ENCODE results near the gene FZD8. TPM values are rescaled to one million over a fixed set of nuclear protein-coding genes. Genes with fewer than 3 reads are reported as not detected.
"Not testable (repeated sequence)": the region's sequence is repeated elsewhere in the genome, so short reads cannot be mapped to it uniquely, and the experiment has no call there.

FZD8 gene, protein sequence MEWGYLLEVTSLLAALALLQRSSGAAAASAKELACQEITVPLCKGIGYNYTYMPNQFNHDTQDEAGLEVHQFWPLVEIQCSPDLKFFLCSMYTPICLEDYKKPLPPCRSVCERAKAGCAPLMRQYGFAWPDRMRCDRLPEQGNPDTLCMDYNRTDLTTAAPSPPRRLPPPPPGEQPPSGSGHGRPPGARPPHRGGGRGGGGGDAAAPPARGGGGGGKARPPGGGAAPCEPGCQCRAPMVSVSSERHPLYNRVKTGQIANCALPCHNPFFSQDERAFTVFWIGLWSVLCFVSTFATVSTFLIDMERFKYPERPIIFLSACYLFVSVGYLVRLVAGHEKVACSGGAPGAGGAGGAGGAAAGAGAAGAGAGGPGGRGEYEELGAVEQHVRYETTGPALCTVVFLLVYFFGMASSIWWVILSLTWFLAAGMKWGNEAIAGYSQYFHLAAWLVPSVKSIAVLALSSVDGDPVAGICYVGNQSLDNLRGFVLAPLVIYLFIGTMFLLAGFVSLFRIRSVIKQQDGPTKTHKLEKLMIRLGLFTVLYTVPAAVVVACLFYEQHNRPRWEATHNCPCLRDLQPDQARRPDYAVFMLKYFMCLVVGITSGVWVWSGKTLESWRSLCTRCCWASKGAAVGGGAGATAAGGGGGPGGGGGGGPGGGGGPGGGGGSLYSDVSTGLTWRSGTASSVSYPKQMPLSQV
- polyA plus RNA-seq = not detected

DNA sequence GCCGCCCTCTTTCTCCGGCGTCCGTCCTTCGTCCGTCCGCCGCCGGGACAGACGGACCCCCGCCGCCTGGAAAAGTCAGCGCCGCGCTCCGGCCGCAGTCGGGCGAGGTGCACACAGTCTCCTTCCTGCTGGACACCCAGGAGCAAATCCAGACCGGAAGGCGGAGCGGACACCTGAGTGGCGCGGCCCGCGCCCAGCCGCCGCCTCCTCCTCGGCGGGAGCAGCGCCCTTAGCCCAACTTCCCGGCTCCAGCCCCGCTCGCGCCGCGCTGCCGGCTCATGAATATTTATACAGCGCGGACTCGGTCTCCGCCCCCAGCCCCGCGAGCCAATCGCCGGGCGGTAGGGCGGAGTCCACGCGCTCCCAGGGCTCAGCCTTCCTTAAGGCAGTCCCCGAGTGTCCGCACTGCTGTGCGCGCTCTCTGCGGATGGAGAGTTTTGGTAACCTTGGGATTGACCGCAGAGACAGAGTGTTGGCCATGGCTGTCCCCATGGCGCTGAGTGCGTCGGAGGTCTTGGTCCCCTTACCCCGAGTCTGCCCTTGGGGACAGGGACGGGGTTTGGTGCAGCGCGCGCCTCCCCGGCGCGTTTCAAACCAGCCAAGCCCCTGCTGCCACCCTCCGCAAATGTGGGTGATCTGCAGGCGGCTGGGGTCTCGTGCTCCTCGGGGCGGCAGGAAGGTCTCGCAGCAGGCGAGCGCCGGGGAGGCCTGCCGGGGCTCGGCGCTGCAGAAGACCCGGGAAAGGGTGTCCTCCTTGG, at the start of gene FZD8:
Gene FZD8, minus strand, starts transcription at position 262 of the 758 bp plus-strand sequence. CDS start 867 bp downstream, outside the sequence.
- peak; percentile 71 to 73 (median 72) for DNase-seq
- Mint-ChIP-seq H3K4me3 (peak within 1 kb of the TSS; percentile 80 to 92 (median 87)), H3K27me3 (ENCODE audit: low read depth in 3 of 3) (peaks cover 5 to 24% (median 11%) of the 10 kb centered on the region in 3 donors), H3K4me1 (peaks cover 27 to 36% of the 10 kb centered on the region in 2 donors), H3K27ac (peak within 1 kb of the TSS in 4 of 6 donors; percentile 36 to 84 (median 72)), H3K9me3 (peaks cover 0 to 2% (median 0%) of the 10 kb centered on the region in 6 donors), H3K36me3 (no peaks in the 10 kb centered on the region)

DNA sequence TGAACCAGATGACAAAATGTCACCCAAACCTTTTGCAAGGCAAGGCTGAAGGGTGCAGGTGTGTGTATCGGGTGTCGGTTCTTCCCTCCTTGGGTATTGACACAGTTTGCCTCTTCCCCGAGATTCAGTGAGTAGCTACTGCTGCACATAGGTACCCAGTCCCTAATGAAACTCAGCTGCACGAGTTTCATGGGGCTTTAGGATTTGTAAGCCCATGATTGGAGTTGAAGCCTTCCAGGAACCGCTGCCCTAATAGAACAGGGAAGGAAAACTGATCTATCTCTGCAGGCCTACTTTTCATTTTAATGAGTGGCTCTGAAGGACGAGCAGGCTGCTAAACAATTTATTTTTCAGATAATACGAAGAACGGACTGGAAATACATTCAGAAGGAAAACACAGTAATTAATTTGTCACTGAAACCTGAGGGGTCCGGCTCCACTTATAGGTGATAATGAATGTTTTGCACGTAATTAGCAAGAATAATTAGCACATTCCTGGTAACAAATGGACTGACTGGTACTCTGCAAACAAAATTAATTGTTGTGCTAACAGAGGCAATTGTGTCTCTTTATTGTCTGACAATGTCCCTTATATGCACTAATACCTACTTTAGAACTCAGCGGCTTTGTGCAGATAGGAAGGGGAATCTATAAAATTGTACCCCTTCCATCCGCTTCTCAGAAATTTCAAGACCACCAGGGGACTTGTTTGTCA, 49.6 kb upstream of the FZD8 start:
- no peaks in the 10 kb centered on the region for H3K4me1 Mint-ChIP-seq
- H3K27ac Mint-ChIP-seq = no peak overlapping the region
- H3K36me3 Mint-ChIP-seq = no peaks in the 10 kb centered on the region
- H3K4me3 Mint-ChIP-seq = no peak overlapping the region
- no peak for DNase-seq
- peaks cover 0 to 2% (median 0%) of the 10 kb centered on the region in 6 donors for H3K9me3 Mint-ChIP-seq
- H3K27me3 Mint-ChIP-seq (ENCODE audit: low read depth in 3 of 3) = peaks cover 0 to 2% (median 2%) of the 10 kb centered on the region in 3 donors

DNA sequence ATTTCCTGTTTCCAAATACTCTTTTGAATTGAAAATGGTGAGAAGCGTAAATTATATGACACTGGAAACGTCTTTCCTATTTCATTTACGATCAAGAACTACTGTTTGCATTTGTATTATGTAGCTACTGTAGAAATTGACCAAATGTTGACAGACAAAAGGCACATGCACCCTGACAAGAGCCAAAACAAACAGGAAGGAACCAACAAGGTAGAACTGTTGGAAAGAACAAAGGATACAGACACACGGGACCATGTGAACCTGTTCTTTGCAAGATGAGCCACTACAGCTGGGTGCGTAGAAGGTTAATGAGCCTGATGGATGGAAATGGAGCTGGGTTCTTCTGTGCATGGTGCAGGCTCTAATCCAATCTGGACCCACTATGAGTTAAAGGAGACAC, 48.4 kb upstream of the FZD8 start:
- Mint-ChIP-seq H3K9me3 (peaks cover 0 to 2% (median 0%) of the 10 kb centered on the region in 6 donors), H3K27me3 (ENCODE audit: low read depth in 3 of 3) (peaks cover 0 to 2% (median 0%) of the 10 kb centered on the region in 3 donors), H3K27ac (no peak overlapping the region), H3K4me3 (no peak overlapping the region), H3K4me1 (no peaks in the 10 kb centered on the region), H3K36me3 (no peaks in the 10 kb centered on the region)
- no peak for DNase-seq

DNA sequence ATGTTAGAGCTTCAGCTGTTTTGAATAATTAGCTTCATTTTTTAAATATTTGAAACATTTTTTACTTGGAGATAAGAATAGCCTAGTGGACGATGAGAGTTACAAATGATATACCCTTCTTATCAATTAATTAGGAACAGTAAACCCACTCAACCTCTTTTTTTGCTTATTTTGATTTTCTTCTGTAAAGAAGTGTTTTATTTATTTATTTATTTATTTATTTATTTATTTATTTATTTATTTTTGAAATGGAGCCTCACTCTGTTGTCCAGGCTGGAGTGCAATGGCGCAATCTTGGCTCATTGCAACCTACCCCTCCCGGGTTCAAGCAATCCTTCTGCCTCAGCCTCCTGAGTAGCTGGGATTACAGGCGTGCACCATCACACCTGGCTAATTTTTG, 43.8 kb upstream of the FZD8 start:
- H3K36me3 Mint-ChIP-seq; H3K4me3 Mint-ChIP-seq; H3K27ac Mint-ChIP-seq; H3K27me3 Mint-ChIP-seq (ENCODE audit: low read depth in 3 of 3); H3K9me3 Mint-ChIP-seq; H3K4me1 Mint-ChIP-seq; DNase-seq: not testable (repeated sequence)

DNA sequence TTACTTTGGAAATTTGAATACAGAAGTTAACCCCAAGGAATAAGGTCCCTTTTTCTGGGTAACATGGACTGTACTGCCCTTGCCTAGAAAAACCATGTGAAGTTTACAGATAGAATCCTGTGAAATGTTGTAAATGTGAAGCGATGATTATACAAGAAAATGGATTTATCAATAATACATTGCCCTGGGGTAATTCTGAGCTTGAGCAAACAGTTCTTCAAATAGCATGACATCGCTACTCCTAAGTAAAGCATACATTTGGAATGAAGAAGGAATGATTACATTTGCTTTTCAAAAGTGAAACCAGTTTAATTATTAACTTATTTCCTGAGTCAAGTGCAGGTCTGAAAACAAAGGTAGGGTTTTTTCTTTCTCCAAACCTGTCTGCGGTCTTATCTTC, 43.3 kb upstream of the FZD8 start:
- peaks cover 0 to 8% (median 1%) of the 10 kb centered on the region in 6 donors for H3K9me3 Mint-ChIP-seq
- no peak overlapping the region for H3K27ac Mint-ChIP-seq
- no peak overlapping the region for H3K4me3 Mint-ChIP-seq
- H3K36me3 Mint-ChIP-seq = no peaks in the 10 kb centered on the region
- no peaks in the 10 kb centered on the region for H3K4me1 Mint-ChIP-seq
- H3K27me3 Mint-ChIP-seq (ENCODE audit: low read depth in 3 of 3) = peaks cover 0 to 2% (median 2%) of the 10 kb centered on the region in 3 donors
- DNase-seq = no peak

DNA sequence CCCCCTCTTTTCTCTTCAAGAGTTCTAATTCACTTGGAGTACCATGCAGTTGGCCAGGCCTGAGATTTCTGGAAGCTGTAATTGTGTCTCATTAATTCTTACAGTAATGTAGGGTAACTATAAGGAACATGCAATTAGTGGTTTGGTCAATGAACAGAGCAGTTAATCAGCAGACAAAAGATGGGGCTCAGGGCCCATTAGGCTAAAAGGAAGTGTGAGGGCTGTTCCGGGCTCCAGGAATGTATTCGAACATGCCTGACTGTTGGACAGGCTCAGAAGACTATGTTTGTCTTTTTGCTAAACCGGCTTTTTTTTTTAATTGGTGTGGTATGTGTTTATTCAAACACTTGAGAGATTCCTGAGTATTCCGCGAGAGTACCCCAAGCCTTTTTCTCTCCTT, 42.5 kb upstream of the FZD8 start:
- no peak for DNase-seq
- peaks cover 0 to 8% (median 1%) of the 10 kb centered on the region in 6 donors for H3K9me3 Mint-ChIP-seq
- H3K27ac Mint-ChIP-seq = no peak overlapping the region
- H3K27me3 Mint-ChIP-seq (ENCODE audit: low read depth in 3 of 3) = peaks cover 0 to 2% (median 2%) of the 10 kb centered on the region in 3 donors
- no peaks in the 10 kb centered on the region for H3K36me3 Mint-ChIP-seq
- no peak overlapping the region for H3K4me3 Mint-ChIP-seq
- no peaks in the 10 kb centered on the region for H3K4me1 Mint-ChIP-seq

DNA sequence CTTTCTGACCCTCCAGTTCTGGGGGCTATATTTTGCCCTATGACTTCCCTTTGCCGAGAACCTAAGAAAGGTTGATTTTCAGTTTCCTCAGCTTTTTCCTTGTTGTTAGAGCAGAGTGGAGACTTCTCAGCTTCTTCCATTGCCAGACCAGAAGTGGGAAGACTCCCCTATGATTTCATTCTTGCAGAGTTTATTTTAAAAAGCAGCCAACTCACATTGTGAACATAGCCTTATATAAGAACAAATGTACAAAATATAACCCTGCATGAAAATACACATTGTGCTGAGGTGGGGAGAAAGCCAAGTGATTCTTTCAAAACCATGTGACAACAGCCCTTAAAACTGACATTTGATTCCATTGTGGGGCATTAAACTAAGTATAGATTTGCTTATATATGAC, 33.8 kb upstream of the FZD8 start:
- Mint-ChIP-seq H3K4me1 (no peaks in the 10 kb centered on the region), H3K4me3 (no peak overlapping the region), H3K9me3 (peaks cover 0 to 3% (median 0%) of the 10 kb centered on the region in 6 donors), H3K36me3 (no peaks in the 10 kb centered on the region), H3K27ac (no peak overlapping the region), H3K27me3 (ENCODE audit: low read depth in 3 of 3) (peaks cover 2 to 5% (median 5%) of the 10 kb centered on the region in 3 donors)
- no peak for DNase-seq

DNA sequence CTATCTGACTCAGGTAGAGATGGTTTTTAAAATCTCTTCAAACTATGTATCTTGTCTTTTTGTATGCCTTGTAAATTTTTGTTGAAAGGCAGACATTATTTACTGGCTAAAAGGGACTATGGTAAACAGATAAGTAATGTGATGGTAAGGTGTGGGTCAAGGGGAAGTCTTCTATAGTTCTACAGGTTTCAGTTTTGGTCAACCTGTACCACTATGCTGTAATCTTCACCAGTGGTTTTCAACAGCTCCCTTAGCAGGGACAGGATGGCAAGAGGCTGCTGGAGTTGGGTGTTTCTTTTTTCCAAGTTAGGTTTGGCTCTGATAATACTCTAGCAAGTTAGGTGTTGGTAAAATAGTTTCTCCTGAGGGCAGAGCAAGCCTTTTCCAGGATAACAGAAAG, 32.7 kb upstream of the FZD8 start:
- no peak overlapping the region for H3K4me3 Mint-ChIP-seq
- peaks cover 2 to 5% (median 5%) of the 10 kb centered on the region in 3 donors for H3K27me3 Mint-ChIP-seq (ENCODE audit: low read depth in 3 of 3)
- H3K9me3 Mint-ChIP-seq = peaks cover 0 to 3% (median 0%) of the 10 kb centered on the region in 6 donors
- H3K36me3 Mint-ChIP-seq = no peaks in the 10 kb centered on the region
- H3K27ac Mint-ChIP-seq = no peak overlapping the region
- no peaks in the 10 kb centered on the region for H3K4me1 Mint-ChIP-seq
- DNase-seq = no peak

DNA sequence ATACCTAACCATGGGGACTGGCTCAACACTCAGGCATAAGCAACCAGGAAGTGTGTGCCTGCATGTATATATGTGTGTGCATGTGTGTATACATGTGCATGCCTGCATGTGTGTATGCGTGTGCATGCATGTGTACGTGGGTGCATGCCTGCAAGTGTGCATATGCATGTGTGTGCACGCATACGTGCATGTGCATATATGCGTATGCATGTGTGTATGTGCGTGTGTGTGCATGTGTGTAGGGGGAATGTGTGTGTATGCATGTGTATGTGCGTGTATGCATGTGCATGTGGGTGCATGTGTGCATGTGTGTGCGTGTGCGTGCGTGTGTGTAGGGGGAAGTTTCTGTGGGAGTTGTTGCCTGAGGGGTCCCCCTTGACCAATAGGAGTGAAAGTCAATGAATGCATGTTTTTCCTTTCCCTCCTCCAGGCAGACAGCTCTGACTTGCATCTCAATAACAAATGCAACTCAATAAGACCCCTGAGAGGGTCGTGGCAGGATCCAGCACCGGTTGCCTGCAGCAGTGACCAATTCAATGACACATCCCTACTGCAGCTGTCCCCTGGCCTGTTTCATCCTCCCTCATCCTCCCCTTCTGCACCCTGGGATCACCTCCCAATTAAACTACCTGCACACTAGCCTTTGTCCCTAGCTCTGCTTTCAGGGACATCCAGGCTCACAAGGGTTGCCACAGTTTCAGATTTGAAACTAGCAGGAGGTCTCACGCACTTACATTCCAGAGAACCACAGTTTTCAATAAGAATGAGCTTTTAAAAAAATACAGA, 27.0 kb upstream of the FZD8 start:
- no peak for DNase-seq
- Mint-ChIP-seq H3K27me3 (ENCODE audit: low read depth in 3 of 3) (peaks cover 0 to 6% (median 0%) of the 10 kb centered on the region in 3 donors), H3K27ac (no peak overlapping the region), H3K9me3 (peaks cover 0 to 14% (median 6%) of the 10 kb centered on the region in 6 donors), H3K4me3 (no peak overlapping the region), H3K36me3 (peaks cover 0 to 6% (median 0%) of the 10 kb centered on the region in 3 donors), H3K4me1 (no peaks in the 10 kb centered on the region)

DNA sequence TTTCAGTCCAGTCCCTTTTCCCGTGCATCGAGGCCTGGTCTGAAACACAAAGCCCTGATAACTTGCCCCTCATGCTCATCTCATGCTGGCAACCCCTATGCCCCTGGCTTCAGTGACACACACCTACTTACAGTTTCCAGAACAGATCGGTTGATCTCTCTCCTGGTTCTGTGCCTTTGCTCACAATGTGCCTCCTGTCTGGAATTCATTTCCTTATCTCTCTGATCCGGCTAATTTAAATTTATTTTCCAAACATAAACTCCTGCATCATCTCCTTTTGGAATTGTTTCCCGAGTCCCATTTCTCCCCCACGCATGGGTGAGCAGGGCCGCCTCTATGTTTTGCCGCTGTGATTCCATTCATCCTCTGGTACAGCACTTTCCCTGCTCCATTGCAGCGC, 25.9 kb upstream of the FZD8 start:
- DNase-seq = no peak
- Mint-ChIP-seq H3K36me3 (peaks cover 0 to 6% (median 0%) of the 10 kb centered on the region in 3 donors), H3K27ac (peak overlapping the region in 2 of 6 donors; percentile 16 to 64), H3K27me3 (ENCODE audit: low read depth in 3 of 3) (peaks cover 0 to 6% (median 3%) of the 10 kb centered on the region in 3 donors), H3K4me1 (no peaks in the 10 kb centered on the region), H3K9me3 (peaks cover 0 to 14% (median 6%) of the 10 kb centered on the region in 6 donors), H3K4me3 (no peak overlapping the region)

DNA sequence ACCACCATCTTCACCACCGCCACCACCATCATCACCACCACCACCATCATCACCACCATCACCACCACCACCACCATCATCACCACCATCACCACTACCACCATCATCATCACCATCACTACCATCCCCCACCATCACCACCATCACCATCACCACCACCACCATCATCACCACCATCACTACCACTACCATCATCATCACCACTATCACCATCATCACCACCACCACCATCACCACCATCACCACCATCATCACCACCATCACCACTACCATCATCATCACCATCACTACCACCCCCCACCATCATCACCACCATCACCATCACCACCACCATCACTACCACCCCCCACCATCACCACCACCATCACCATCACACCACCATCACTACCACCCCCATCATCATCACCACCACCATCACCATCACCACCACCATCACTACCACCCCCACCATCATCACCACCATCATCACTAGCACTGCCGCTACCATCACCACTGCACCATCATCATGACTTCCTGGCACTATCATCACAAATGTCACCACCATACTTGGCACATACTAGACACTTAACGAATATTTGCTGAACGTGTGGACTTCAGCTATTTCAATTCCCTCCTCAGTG, 25.3 kb upstream of the FZD8 start:
- DNase-seq = no peak
- H3K4me3 Mint-ChIP-seq = peak overlapping the region in 1 of 5 donors; percentile 9
- H3K4me1 Mint-ChIP-seq = no peaks in the 10 kb centered on the region
- peaks cover 0 to 6% (median 0%) of the 10 kb centered on the region in 3 donors for H3K36me3 Mint-ChIP-seq
- H3K9me3 Mint-ChIP-seq = peaks cover 0 to 14% (median 6%) of the 10 kb centered on the region in 6 donors
- H3K27ac Mint-ChIP-seq = peak overlapping the region in 3 of 6 donors; percentile 44 to 72 (median 64)
- peaks cover 0 to 6% (median 3%) of the 10 kb centered on the region in 3 donors for H3K27me3 Mint-ChIP-seq (ENCODE audit: low read depth in 3 of 3)

DNA sequence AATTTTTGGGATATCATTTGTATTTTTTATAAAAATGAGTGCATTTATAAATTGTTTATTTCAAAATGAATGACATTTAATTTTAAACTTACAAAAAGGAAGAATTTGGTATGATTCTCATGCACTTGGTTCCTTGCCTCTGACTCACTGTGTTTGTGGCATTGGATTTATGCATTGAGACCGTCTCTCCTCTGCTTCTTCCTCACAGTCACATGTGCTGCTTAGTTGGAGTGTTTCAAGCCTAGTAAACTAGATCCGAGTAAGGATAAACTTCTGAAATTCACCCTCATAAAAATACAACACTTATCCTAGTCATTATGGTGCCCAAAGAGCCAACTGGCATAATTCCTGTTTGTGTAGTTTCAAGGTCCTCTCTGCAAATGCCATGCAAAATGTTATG, 19.1 kb upstream of the FZD8 start:
- no peaks in the 10 kb centered on the region for H3K4me1 Mint-ChIP-seq
- H3K27ac Mint-ChIP-seq = no peak overlapping the region
- peaks cover 0 to 2% (median 0%) of the 10 kb centered on the region in 6 donors for H3K9me3 Mint-ChIP-seq
- no peak for DNase-seq
- H3K27me3 Mint-ChIP-seq (ENCODE audit: low read depth in 3 of 3) = peaks cover 0 to 7% (median 0%) of the 10 kb centered on the region in 3 donors
- H3K4me3 Mint-ChIP-seq = no peak overlapping the region
- no peaks in the 10 kb centered on the region for H3K36me3 Mint-ChIP-seq
